ENCODE data around the gene LSS. TPM values are rescaled to one million over a fixed set of nuclear protein-coding genes. Genes with fewer than 3 reads are reported as not detected.
"Not testable (repeated sequence)": the region's sequence is repeated elsewhere in the genome, so short reads cannot be mapped to it uniquely, and the experiment has no call there.

Gene LSS
- total and polyA plus RNA-seq, 2 experiments from 2014 or later: 86.9 to 112 TPM

DNA sequence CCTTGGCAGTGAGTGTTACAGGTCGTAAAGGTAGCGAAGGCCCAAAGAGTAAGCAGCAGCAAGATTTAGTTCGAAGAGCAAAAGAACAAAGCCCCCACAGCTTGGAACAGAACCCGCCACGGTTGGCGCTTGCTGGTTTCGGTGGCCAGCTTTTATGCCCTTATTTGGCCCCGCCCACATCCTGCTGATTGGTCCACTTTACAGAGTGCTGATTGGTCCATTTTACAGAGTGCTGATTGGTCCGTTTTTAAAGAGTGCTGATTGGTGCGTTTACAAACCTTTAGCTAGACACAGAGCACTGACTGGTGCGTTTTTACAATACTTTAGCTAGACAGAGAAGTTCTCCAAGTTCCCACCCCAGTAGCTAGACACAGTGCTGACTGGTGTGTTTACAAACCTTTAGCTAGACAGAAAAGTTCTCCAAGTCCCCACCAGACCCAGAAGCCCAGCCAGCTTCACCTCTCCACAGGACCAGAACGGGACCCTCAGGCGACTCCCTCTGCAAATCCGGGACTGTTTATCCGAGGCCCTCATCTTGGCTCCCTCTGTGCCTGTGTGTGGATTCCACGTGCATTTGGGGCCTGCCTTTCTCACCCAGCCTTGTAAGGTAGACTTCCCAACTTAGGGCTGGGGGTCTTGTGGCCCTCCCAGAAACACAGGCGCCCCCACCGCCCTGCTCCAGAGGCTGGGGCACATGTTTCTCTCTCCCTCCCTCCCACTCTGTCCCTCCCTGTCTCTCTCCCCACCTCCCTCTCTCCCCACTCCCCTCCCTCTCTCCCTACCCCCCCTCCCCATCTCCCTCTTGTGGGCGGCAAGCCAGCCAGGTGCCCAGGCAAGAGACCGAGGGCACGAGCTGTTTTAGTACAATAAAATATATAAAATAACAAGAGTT, 85.7 kb downstream of the LSS start:
- no peak overlapping the region for H3K27ac ChIP-seq
- H3K4me1 ChIP-seq (ENCODE audit: low read depth): no peaks in the 10 kb centered on the region
- TF ChIP-seq, protein P1, sequence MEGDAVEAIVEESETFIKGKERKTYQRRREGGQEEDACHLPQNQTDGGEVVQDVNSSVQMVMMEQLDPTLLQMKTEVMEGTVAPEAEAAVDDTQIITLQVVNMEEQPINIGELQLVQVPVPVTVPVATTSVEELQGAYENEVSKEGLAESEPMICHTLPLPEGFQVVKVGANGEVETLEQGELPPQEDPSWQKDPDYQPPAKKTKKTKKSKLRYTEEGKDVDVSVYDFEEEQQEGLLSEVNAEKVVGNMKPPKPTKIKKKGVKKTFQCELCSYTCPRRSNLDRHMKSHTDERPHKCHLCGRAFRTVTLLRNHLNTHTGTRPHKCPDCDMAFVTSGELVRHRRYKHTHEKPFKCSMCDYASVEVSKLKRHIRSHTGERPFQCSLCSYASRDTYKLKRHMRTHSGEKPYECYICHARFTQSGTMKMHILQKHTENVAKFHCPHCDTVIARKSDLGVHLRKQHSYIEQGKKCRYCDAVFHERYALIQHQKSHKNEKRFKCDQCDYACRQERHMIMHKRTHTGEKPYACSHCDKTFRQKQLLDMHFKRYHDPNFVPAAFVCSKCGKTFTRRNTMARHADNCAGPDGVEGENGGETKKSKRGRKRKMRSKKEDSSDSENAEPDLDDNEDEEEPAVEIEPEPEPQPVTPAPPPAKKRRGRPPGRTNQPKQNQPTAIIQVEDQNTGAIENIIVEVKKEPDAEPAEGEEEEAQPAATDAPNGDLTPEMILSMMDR (IDR thresholded peaks at IDR 0.05; ENCODE audit: low read depth, low read length): no peak
- H3K36me3 ChIP-seq: no peaks in the 10 kb centered on the region
- peaks cover 20% of the 10 kb centered on the region for H3K27me3 ChIP-seq
- H3K9me3 ChIP-seq (ENCODE audit: low read depth): no peaks in the 10 kb centered on the region
- H3K4me3 ChIP-seq: peak overlapping the region; percentile 23
- DNase-seq (ENCODE audit: low read depth in 1 of 2, low spot score in 1 of 2): no peak

DNA sequence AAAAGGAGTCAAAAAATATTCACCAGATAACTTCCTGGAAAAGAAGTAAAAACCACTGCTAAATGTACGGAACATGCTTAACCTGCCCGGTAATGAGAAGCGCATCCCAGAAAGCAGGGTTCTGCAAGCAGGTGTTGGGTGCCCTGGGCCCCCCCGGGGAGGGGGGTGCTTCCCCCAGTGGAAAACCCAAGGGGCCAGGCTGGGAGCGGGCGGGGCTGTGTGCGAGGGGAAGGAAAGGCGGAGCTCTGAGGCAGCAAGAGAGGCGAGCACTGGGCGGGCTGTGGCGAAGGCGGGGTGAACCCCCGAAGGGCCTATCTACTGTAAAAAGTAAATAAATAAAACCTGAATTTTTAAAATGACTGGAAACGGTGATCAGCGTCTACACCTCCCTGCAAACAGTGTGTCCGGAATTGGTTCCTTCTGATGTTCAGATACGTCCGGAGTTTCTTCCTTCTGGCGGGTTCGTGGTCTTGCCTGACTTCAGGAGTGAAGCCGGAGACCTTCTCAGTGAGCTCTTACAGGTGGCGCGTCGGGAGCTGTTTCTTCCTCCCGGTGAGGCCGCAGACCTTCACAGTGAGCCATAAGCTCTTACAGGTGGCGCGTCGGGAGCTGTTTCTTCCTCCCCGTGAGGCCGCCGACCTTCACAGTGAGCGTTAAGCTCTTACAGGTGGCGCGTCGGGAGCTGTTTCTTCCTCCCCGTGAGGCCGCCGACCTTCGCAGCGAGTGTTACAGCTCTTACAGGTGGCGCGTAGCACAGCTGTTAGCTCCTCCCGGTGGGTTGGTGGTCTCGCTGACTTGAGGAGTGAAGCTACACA, 86.6 kb downstream of the LSS start:
- Histone ChIP-seq H3K4me1 (ENCODE audit: low read depth) (no peaks in the 10 kb centered on the region), H3K27ac (no peak overlapping the region), H3K9me3 (ENCODE audit: low read depth) (no peaks in the 10 kb centered on the region), H3K4me3 (peak overlapping the region; percentile 23), H3K27me3 (peaks cover 20% of the 10 kb centered on the region), H3K36me3 (no peaks in the 10 kb centered on the region)
- DNase-seq (ENCODE audit: low read depth in 1 of 2, low spot score in 1 of 2): no peak
- TF ChIP-seq, protein P1 (IDR thresholded peaks at IDR 0.05; ENCODE audit: low read depth, low read length): no peak

DNA sequence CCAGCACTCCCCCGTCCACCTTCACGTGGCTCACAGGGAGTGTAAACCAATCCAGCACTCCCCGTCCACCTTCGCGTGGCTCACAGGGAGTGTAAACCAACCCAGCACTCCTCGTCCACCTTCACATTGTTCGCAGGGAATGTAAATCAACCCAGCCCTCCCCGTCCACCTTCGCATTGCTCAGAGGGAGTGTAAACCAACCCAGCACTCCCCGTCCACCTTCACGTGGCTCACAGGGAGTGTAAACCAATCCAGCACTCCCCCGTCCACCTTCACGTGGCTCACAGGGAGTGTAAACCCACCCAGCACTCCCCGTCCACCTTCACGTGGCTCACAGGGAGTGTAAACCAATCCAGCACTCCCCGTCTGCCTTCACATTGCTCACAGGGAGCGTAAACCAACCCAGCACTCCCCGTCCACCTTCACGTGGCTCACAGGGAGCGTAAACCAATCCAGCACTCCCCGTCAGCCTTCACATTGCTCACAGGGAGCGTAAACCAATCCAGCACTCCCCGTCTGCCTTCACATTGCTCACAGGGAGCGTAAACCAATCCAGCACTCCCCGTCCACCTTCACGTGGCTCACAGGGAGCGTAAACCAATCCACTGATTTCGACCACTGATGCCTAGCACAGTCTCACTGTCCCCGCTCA, 88.1 kb downstream of the LSS start:
- not testable (repeated sequence) for H3K9me3 ChIP-seq (ENCODE audit: low read depth); H3K4me1 ChIP-seq (ENCODE audit: low read depth); H3K27ac ChIP-seq; DNase-seq (ENCODE audit: low read depth in 1 of 2, low spot score in 1 of 2); H3K4me3 ChIP-seq; H3K36me3 ChIP-seq
- H3K27me3 ChIP-seq: peaks cover 20% of the 10 kb centered on the region

DNA sequence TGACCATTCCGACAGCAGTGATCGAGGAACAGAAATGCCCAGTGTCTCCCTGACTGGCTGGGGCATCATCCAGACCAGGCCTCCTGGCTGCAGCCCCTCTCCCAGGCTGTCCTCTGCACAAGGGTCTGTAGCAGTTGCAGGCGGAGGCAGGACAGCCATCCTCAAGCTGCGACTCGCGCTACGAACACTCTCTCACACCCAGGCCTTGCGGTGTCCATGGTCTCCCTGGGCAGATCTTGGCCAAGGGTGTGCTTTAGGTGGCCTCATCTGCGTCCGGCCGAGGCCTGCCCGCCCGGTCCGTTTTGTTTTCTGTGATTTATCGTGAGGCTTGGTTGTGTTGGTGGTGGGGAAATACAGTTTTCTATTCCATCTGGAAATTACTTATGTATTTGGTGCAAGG, 88.9 kb downstream of the LSS start:
- no peak overlapping the region for H3K27ac ChIP-seq
- TF ChIP-seq, protein P1 (IDR thresholded peaks at IDR 0.05; ENCODE audit: low read depth, low read length): no peak
- no peaks in the 10 kb centered on the region for H3K9me3 ChIP-seq (ENCODE audit: low read depth)
- no peak for DNase-seq (ENCODE audit: low read depth in 1 of 2, low spot score in 1 of 2)
- H3K27me3 ChIP-seq: peaks cover 20% of the 10 kb centered on the region
- no peaks in the 10 kb centered on the region for H3K4me1 ChIP-seq (ENCODE audit: low read depth)
- no peak overlapping the region for H3K4me3 ChIP-seq
- H3K36me3 ChIP-seq: no peaks in the 10 kb centered on the region

DNA sequence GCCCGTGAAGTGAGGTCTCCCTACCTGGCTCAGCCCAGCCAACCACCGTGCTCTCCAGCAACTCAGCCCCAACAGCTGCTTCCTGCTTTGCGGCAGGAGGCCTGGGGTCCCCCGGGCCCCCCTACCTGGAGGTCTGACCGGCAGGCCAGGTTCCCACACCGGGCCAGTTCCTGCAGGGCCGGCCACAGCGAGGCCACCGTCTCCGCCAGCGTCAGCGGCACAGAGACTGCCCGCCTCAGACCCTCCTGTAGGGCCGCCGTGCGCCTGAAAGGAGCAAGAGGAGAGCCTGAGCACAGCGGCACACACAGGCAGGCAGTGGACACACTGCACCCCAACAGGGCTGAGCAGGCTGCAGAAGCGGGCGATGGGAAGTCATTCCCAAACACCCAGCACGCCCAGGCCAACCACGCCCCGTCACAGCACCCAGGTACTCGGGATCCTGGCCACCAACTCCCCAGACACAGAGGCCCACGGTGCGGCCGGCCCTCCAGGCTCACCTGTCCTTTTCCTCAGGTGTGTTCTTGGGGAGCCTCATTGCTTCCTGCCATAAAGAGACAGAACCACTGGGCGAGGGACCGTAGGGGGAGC, 90.1 kb downstream of the LSS start:
- no peaks in the 10 kb centered on the region for H3K9me3 ChIP-seq (ENCODE audit: low read depth)
- TF ChIP-seq, protein P1 (IDR thresholded peaks at IDR 0.05; ENCODE audit: low read depth, low read length): no peak
- no peak for DNase-seq (ENCODE audit: low read depth in 1 of 2, low spot score in 1 of 2)
- no peak overlapping the region for H3K4me3 ChIP-seq
- H3K4me1 ChIP-seq (ENCODE audit: low read depth): no peaks in the 10 kb centered on the region
- peaks cover 20% of the 10 kb centered on the region for H3K27me3 ChIP-seq
- no peaks in the 10 kb centered on the region for H3K36me3 ChIP-seq
- no peak overlapping the region for H3K27ac ChIP-seq

Other genes with a start within 250 kb of the LSS start
- 499 and 605 TPM in 2 replicates for gene COL6A1, start 247.0 kb downstream of the LSS start, total RNA-seq
- gene COL6A1, start 247.0 kb downstream of the LSS start, polyA plus RNA-seq: 245 and 279 TPM in 2 replicates
- gene COL6A2, start 130.7 kb downstream of the LSS start, total RNA-seq: 212 and 260 TPM in 2 replicates
- 153 and 216 TPM in 2 replicates for gene COL6A2, start 130.7 kb downstream of the LSS start, polyA plus RNA-seq
- 9.5 and 18.9 TPM in 2 replicates for gene FTCD, start 73.2 kb downstream of the LSS start, total RNA-seq
- 27.4 and 31.1 TPM in 2 replicates for gene FTCD, start 73.2 kb downstream of the LSS start, polyA plus RNA-seq
- gene SPATC1L, start 44.3 kb downstream of the LSS start, total RNA-seq: 45.7 and 58.8 TPM in 2 replicates
- 63.0 and 69.2 TPM in 2 replicates for gene SPATC1L, start 44.3 kb downstream of the LSS start, polyA plus RNA-seq
- 71.8 and 106 TPM in 2 replicates for gene MCM3AP, start 56.8 kb upstream of the LSS start, total RNA-seq
- 39.6 and 74.3 TPM in 2 replicates for gene MCM3AP, start 56.8 kb upstream of the LSS start, polyA plus RNA-seq
- 17.9 and 24.9 TPM in 2 replicates for gene YBEY, start 57.6 kb upstream of the LSS start, total RNA-seq
- 24.5 and 25.5 TPM in 2 replicates for gene YBEY, start 57.6 kb upstream of the LSS start, polyA plus RNA-seq
- gene C21orf58, start 95.1 kb upstream of the LSS start, total RNA-seq: 15.5 and 32.6 TPM in 2 replicates
- gene C21orf58, start 95.1 kb upstream of the LSS start, polyA plus RNA-seq: 11.1 and 36.5 TPM in 2 replicates
- 26.6 and 31.3 TPM in 2 replicates for gene PCNT, start 95.4 kb upstream of the LSS start, total RNA-seq
- 18.3 and 26.2 TPM in 2 replicates for gene PCNT, start 95.4 kb upstream of the LSS start, polyA plus RNA-seq
- 18.5 and 42.2 TPM in 2 replicates for gene DIP2A, start 230.1 kb upstream of the LSS start, total RNA-seq
- gene DIP2A, start 230.1 kb upstream of the LSS start, polyA plus RNA-seq: 21.7 and 31.8 TPM in 2 replicates

All from cardiac muscle cell (in vitro differentiated cells and primary cell).